Measurements from ENCODE around the gene ZNF79. TPM values are rescaled to one million over a fixed set of nuclear protein-coding genes. Genes with fewer than 3 reads are reported as not detected.

Gene ZNF79
- total RNA-seq, 2 donors from 2014 or later, result 7.4 to 9.1 TPM

GRCh38 chr9:127426756-127427155, 2.6 kb downstream of the ZNF79 start:
- Histone ChIP-seq H3K36me3 (ENCODE audit: control insufficient read depth, insufficient read depth, low read length) (peaks cover 30% of the 10 kb centered on the region), H3K27me3 (ENCODE audit: control insufficient read depth, insufficient read depth, low read length, poor library complexity, severe bottlenecking) (no peaks in the 10 kb centered on the region), H3K4me3 (ENCODE audit: low read length) (no peak overlapping the region), H3K9ac (ENCODE audit: extremely low read depth, low read length, poor library complexity, severe bottlenecking) (no peak overlapping the region), H3K4me1 (ENCODE audit: control insufficient read depth, insufficient read depth, low read length) (peaks cover 6% of the 10 kb centered on the region), H3K9me3 (ENCODE audit: control insufficient read depth, low read length) (no peaks in the 10 kb centered on the region), H3K27ac (ENCODE audit: low read depth, low read length) (no peak overlapping the region)
- Mint-ChIP-seq H3K27me3 (ENCODE audit: insufficient read depth) (no peaks in the 10 kb centered on the region), H3K4me1 (peaks cover 17% of the 10 kb centered on the region), H3K36me3 (ENCODE audit: low read depth) (peaks cover 47% of the 10 kb centered on the region), H3K27ac (no peak overlapping the region), H3K9me3 (no peaks in the 10 kb centered on the region), H3K4me3 (peak overlapping the region; percentile 98)
- 100% methylated on average over 2 of the region's 2 CpGs for WGBS, 2 experiments (ENCODE audit: insufficient coverage in 1 of 2, insufficient read length in 1 of 2)
- TF ChIP-seq CTCF (conservative IDR thresholded peaks at IDR 0.05), result no peak
- DNase-seq, result no peak

- H3K27me3 Mint-ChIP-seq (ENCODE audit: insufficient read depth), result no peaks in the 10 kb centered on the region
- H3K4me1 ChIP-seq (ENCODE audit: control insufficient read depth, insufficient read depth, low read length), result no peaks in the 10 kb centered on the region
- no peak overlapping the region for H3K9ac ChIP-seq (ENCODE audit: extremely low read depth, low read length, poor library complexity, severe bottlenecking)
- H3K9me3 ChIP-seq (ENCODE audit: control insufficient read depth, low read length), result no peaks in the 10 kb centered on the region
- H3K9me3 Mint-ChIP-seq, result no peaks in the 10 kb centered on the region
- H3K4me3 ChIP-seq (ENCODE audit: low read length), result no peak overlapping the region
- no peak overlapping the region for H3K27ac Mint-ChIP-seq
- no peak for TF ChIP-seq CTCF (conservative IDR thresholded peaks at IDR 0.05)
- peaks cover 51% of the 10 kb centered on the region for H3K36me3 Mint-ChIP-seq (ENCODE audit: low read depth)
- DNase-seq, result no peak
- peaks cover 6% of the 10 kb centered on the region for H3K4me1 Mint-ChIP-seq
- H3K4me3 Mint-ChIP-seq, result no peak overlapping the region
- H3K27ac ChIP-seq (ENCODE audit: low read depth, low read length), result no peak overlapping the region
- 86 to 93% methylated on average over 1 to 3 of the region's 3 CpGs for WGBS, 2 experiments (ENCODE audit: insufficient coverage in 1 of 2, insufficient read length in 1 of 2)
- H3K27me3 ChIP-seq (ENCODE audit: control insufficient read depth, insufficient read depth, low read length, poor library complexity, severe bottlenecking), result no peaks in the 10 kb centered on the region
- peaks cover 37% of the 10 kb centered on the region for H3K36me3 ChIP-seq (ENCODE audit: control insufficient read depth, insufficient read depth, low read length)
Measured at GRCh38 chr9:127428348-127428747, 4.2 kb downstream of the ZNF79 start.

GRCh38 chr9:127430415-127430814, 6.2 kb downstream of the ZNF79 start:
- 95 to 97% methylated on average over 8 of the region's 8 CpGs for WGBS, 2 experiments (ENCODE audit: insufficient coverage in 1 of 2, insufficient read length in 1 of 2)
- H3K9me3 Mint-ChIP-seq, result no peaks in the 10 kb centered on the region

More at GRCh38 chr9:127430415-127430814, 6.2 kb downstream of the ZNF79 start:
- TF ChIP-seq CTCF (conservative IDR thresholded peaks at IDR 0.05), result no peak
- no peaks in the 10 kb centered on the region for H3K4me1 ChIP-seq (ENCODE audit: control insufficient read depth, insufficient read depth, low read length)
- H3K27ac ChIP-seq (ENCODE audit: low read depth, low read length), result no peak overlapping the region
- H3K27me3 Mint-ChIP-seq (ENCODE audit: insufficient read depth), result no peaks in the 10 kb centered on the region
- DNase-seq, result no peak
- H3K9ac ChIP-seq (ENCODE audit: extremely low read depth, low read length, poor library complexity, severe bottlenecking), result no peak overlapping the region
- H3K36me3 Mint-ChIP-seq (ENCODE audit: low read depth), result peaks cover 70% of the 10 kb centered on the region
- peaks cover 57% of the 10 kb centered on the region for H3K36me3 ChIP-seq (ENCODE audit: control insufficient read depth, insufficient read depth, low read length)
- H3K4me3 Mint-ChIP-seq, result no peak overlapping the region
- no peaks in the 10 kb centered on the region for H3K9me3 ChIP-seq (ENCODE audit: control insufficient read depth, low read length)
- H3K27ac Mint-ChIP-seq, result no peak overlapping the region
- H3K27me3 ChIP-seq (ENCODE audit: control insufficient read depth, insufficient read depth, low read length, poor library complexity, severe bottlenecking), result no peaks in the 10 kb centered on the region
- no peak overlapping the region for H3K4me3 ChIP-seq (ENCODE audit: low read length)
- H3K4me1 Mint-ChIP-seq, result peaks cover under 1% of the 10 kb centered on the region

Measured in endodermal cell (in vitro differentiated cells).